GM23338 (cell line): ENCODE results near the gene VAV3. TPM values are rescaled to one million over a fixed set of nuclear protein-coding genes. Genes with fewer than 3 reads are reported as not detected.

ENCODE experiments used
- ATAC-seq: fragments of 200-7000 bp; cut with Tn5 transposase; 3 replicates; pipeline ENCODE4 v1.9.1; 2020
- DNase-seq: peaks from one replicate; pipeline ENCODE4 v3.0.0-alpha.2; 2015; ENCODE audit warnings: low spot score
- H2AFZ ChIP-seq: fragments of 200-600 bp; sonication (generic); 2 replicates; pipeline ENCODE4 v1.8.0; 2016; ENCODE audit warnings: antibody characterized with exemption, mild to moderate bottlenecking, moderate library complexity
- H3F3A ChIP-seq: fragments of 200-600 bp; sonication (generic); replicated peaks from 2 replicates; pipeline ENCODE4 v1.8.0; 2017; ENCODE audit warnings: antibody characterized with exemption, mixed run types, low read depth
- H3K27ac ChIP-seq: fragments of 200-600 bp; sonication (generic); 2 replicates; pipeline ENCODE4 v1.6.1; 2016; ENCODE audit warnings: low read depth
- H3K27me3 ChIP-seq: fragments of 200-600 bp; sonication (generic); 2 replicates; pipeline ENCODE4 v1.8.0; 2016; ENCODE audit warnings: mild to moderate bottlenecking, mixed run types, moderate library complexity; ENCODE audit not compliant: insufficient read depth
- H3K36me3 ChIP-seq: fragments of 200-600 bp; sonication (generic); 2 replicates; pipeline ENCODE4 v1.8.0; 2016; ENCODE audit warnings: mild to moderate bottlenecking; ENCODE audit not compliant: insufficient read depth
- H3K4me1 ChIP-seq: fragments of 200-600 bp; sonication (generic); 2 replicates; pipeline ENCODE4 v1.8.0; 2016; ENCODE audit warnings: mild to moderate bottlenecking, moderate library complexity; ENCODE audit not compliant: insufficient read depth
- H3K4me2 ChIP-seq: fragments of 200-600 bp; sonication (generic); 2 replicates; pipeline ENCODE4 v1.7.1; 2017; ENCODE audit warnings: mixed run types
- H3K4me3 ChIP-seq: fragments of 200-600 bp; sonication (generic); 2 replicates; pipeline ENCODE4 v1.6.1; 2016; ENCODE audit warnings: mixed run types
- H3K79me2 ChIP-seq: fragments of 200-600 bp; sonication (generic); replicated peaks from 2 replicates; pipeline ENCODE4 v1.8.0; 2017; ENCODE audit warnings: mild to moderate bottlenecking; ENCODE audit not compliant: insufficient read depth
- H3K9me2 ChIP-seq: fragments of 200-600 bp; sonication (generic); 2 replicates; pipeline ENCODE4 v1.8.0; 2017; ENCODE audit not compliant: insufficient read depth
- H4K20me1 ChIP-seq: fragments of 200-600 bp; sonication (generic); replicated peaks from 2 replicates; pipeline ENCODE4 v1.8.0; 2017; ENCODE audit warnings: mild to moderate bottlenecking; ENCODE audit not compliant: insufficient read depth
- H3K27ac Mint-ChIP-seq: 2 replicates; pipeline ENCODE4 v1.8.0; 2020; ENCODE audit warnings: inconsistent platforms, mild to moderate bottlenecking, moderate library complexity, mixed read lengths
- H3K27me3 Mint-ChIP-seq: 3 replicates; pipeline ENCODE4 v1.8.0; 2022; ENCODE audit warnings: low read depth, mild to moderate bottlenecking, moderate library complexity, mixed read lengths, inconsistent platforms; ENCODE audit not compliant: insufficient read depth, poor library complexity
- H3K36me3 Mint-ChIP-seq: 3 replicates; pipeline ENCODE4 v1.8.0; 2021; ENCODE audit warnings: low read depth, mild to moderate bottlenecking, inconsistent platforms, moderate library complexity, mixed read lengths
- H3K4me1 Mint-ChIP-seq: 3 replicates; pipeline ENCODE4 v1.8.0; 2020; ENCODE audit warnings: mild to moderate bottlenecking, inconsistent platforms, mixed read lengths
- H3K4me3 Mint-ChIP-seq: 3 replicates; pipeline ENCODE4 v1.8.0; 2021; ENCODE audit warnings: moderate library complexity, mild to moderate bottlenecking, inconsistent platforms, mixed read lengths
- H3K9me3 Mint-ChIP-seq: 3 replicates; pipeline ENCODE4 v1.8.0; 2020; ENCODE audit warnings: moderate library complexity, mild to moderate bottlenecking, inconsistent platforms, mixed read lengths
- CREB1 ChIP-seq: fragments of 250-450 bp; sonication (Bioruptor Pico); IDR thresholded peaks from 2 replicates; pipeline ENCODE4 v1.5.0; 2020; ENCODE audit warnings: low read depth, mild to moderate bottlenecking, moderate library complexity
- ETS1 ChIP-seq: IDR thresholded peaks from 2 replicates; pipeline ENCODE4 v1.6.1; 2016; ENCODE audit warnings: antibody characterized with exemption
- NANOG ChIP-seq: IDR thresholded peaks from 2 replicates; pipeline ENCODE4 v1.6.1; 2016; ENCODE audit warnings: antibody characterized with exemption, borderline replicate concordance
- POLR2AphosphoS5 ChIP-seq: IDR thresholded peaks from 2 replicates; pipeline ENCODE4 v1.6.1; 2016; ENCODE audit warnings: antibody characterized with exemption, low read depth
- REST ChIP-seq: IDR thresholded peaks from one replicate; pipeline ENCODE4 v1.6.1; 2018; ENCODE audit warnings: antibody characterized with exemption; ENCODE audit not compliant: unreplicated experiment
- STAT1 ChIP-seq: IDR thresholded peaks from one replicate; pipeline ENCODE4 v1.6.1; 2016; ENCODE audit warnings: antibody characterized with exemption; ENCODE audit not compliant: unreplicated experiment
- ZNF114 ChIP-seq: fragments of 250-450 bp; sonication (Bioruptor Pico); IDR thresholded peaks from 2 replicates; pipeline ENCODE4 v1.5.0; 2020; ENCODE audit warnings: mild to moderate bottlenecking, moderate library complexity
- ZNF331 ChIP-seq: fragments of 250-450 bp; sonication (Bioruptor Pico); IDR thresholded peaks from 2 replicates; pipeline ENCODE4 v1.5.0; 2020; ENCODE audit warnings: low read depth, mild to moderate bottlenecking, moderate library complexity
- ZNF462 ChIP-seq: fragments of 250-450 bp; sonication (Bioruptor Pico); IDR thresholded peaks from 2 replicates; pipeline ENCODE4 v1.5.0; 2020; ENCODE audit warnings: mild to moderate bottlenecking, moderate library complexity
- polyA plus RNA-seq: library from polyadenylated mRNA; unstranded; fragments of >200 nt; fragmentation: Nextera tagmentation; extraction: Ambion mirVana; gene quantifications from 2 replicates; pipeline ENCODE4 v1.2.1, GENCODE V29; 2016
- total RNA-seq: library from RNA; depleted of rRNA; stranded (reverse); fragments of >200 nt; shearing (Covaris generic); gene quantifications from 2 replicates; pipeline ENCODE4 v1.2.3, GENCODE V29; 2014

VAV3 gene
- total and polyA plus RNA-seq, 2 experiments from 2014 or later = 3.0 to 11.3 TPM

GRCh38 chr1:107914119-107914765 lies 50.7 kb downstream of the VAV3 start (continued):
- no peak for TF ChIP-seq ZNF462 (CRISPR knock-in tag)

GRCh38 chr1:107912656-107913055 lies 52.3 kb downstream of the VAV3 start:
- H3K36me3 Mint-ChIP-seq = no peaks in the 10 kb centered on the region
- H2AFZ ChIP-seq = no peak overlapping the region
- no peak overlapping the region for H3K4me3 ChIP-seq
- TF ChIP-seq REST (no peak), ZNF114 (CRISPR knock-in tag) (no peak), ETS1 (no peak), NANOG (no peak), ZNF331 (CRISPR knock-in tag) (no peak), STAT1 (no peak), POLR2AphosphoS5 (no peak), CREB1 (CRISPR knock-in tag) (no peak)
- no peaks in the 10 kb centered on the region for H3K27me3 ChIP-seq
- no peaks in the 10 kb centered on the region for H3K36me3 ChIP-seq
- no peaks in the 10 kb centered on the region for H3F3A ChIP-seq
- no peaks in the 10 kb centered on the region for H3K27me3 Mint-ChIP-seq
- no peak overlapping the region; the same call in 1 of the 2 replicates for H3K27ac Mint-ChIP-seq
- H3K9me2 ChIP-seq = no peaks in the 10 kb centered on the region
- H3K27ac ChIP-seq = no peak overlapping the region
- H3K4me1 ChIP-seq = no peaks in the 10 kb centered on the region
- H3K9me3 Mint-ChIP-seq = no peaks in the 10 kb centered on the region
- H3K79me2 ChIP-seq = peaks cover 3% of the 10 kb centered on the region; the same call in 1 of the 2 replicates
- DNase-seq (no peak), ATAC-seq (no peak)
- H3K4me2 ChIP-seq = no peak overlapping the region
- peaks cover 10% of the 10 kb centered on the region; the same call in 2 of the 3 replicates for H3K4me1 Mint-ChIP-seq
- H3K4me3 Mint-ChIP-seq = no peak overlapping the region
- H4K20me1 ChIP-seq = no peaks in the 10 kb centered on the region
